Measurements from ENCODE around the gene GNPTG. TPM values are rescaled to one million over a fixed set of nuclear protein-coding genes. Genes with fewer than 3 reads are reported as not detected.

Gene GNPTG
- total RNA-seq, 2 donors from 2014 or later: 99.6 to 132 TPM

DNA sequence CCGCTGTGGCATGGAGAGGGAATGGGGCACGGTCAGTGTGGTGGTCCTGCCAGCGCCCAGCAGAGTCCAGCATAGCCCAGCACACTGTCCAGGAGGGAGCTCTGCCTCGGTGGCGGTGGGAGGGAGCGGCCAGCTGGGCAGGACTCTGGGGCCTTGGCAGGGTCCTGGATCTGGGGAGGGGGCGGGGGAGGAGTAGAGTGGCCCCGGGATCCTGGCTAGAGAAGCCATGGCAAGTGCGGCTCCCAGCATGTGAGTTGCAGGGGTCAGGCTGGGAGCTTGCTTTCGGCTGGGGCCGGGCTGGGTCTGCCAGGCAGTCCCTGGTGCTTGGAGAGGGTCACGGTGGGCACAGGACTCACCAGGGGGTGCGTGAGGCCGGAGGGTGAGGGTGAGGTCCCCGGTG is 3.9 kb downstream of the GNPTG start:
- intact Hi-C loops (cut with DNase I): loop anchor here (5.0 kb wide), 1 partner anchor 52 kb away; no protein-coding TSS in a partner anchor
- Histone ChIP-seq H3K4me3 (no peak overlapping the region), H3K27ac (no peak overlapping the region), H3K36me3 (no peaks in the 10 kb centered on the region), H3K4me1 (replicated peaks) (peaks cover 10% of the 10 kb centered on the region), H3K9me3 (no peaks in the 10 kb centered on the region), H3K27me3 (replicated peaks; ENCODE audit: insufficient read depth) (no peaks in the 10 kb centered on the region)
- no peak for TF ChIP-seq POLR2A (IDR thresholded peaks at IDR 0.05)
- TF ChIP-seq POLR2AphosphoS5 (IDR thresholded peaks at IDR 0.05): no peak
- TF ChIP-seq, protein P1, sequence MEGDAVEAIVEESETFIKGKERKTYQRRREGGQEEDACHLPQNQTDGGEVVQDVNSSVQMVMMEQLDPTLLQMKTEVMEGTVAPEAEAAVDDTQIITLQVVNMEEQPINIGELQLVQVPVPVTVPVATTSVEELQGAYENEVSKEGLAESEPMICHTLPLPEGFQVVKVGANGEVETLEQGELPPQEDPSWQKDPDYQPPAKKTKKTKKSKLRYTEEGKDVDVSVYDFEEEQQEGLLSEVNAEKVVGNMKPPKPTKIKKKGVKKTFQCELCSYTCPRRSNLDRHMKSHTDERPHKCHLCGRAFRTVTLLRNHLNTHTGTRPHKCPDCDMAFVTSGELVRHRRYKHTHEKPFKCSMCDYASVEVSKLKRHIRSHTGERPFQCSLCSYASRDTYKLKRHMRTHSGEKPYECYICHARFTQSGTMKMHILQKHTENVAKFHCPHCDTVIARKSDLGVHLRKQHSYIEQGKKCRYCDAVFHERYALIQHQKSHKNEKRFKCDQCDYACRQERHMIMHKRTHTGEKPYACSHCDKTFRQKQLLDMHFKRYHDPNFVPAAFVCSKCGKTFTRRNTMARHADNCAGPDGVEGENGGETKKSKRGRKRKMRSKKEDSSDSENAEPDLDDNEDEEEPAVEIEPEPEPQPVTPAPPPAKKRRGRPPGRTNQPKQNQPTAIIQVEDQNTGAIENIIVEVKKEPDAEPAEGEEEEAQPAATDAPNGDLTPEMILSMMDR (IDR thresholded peaks at IDR 0.05): no peak
- 72% methylated on average over 14 of the region's 15 CpGs for WGBS
- DNase-seq (ENCODE audit: low spot score): no peak

DNA sequence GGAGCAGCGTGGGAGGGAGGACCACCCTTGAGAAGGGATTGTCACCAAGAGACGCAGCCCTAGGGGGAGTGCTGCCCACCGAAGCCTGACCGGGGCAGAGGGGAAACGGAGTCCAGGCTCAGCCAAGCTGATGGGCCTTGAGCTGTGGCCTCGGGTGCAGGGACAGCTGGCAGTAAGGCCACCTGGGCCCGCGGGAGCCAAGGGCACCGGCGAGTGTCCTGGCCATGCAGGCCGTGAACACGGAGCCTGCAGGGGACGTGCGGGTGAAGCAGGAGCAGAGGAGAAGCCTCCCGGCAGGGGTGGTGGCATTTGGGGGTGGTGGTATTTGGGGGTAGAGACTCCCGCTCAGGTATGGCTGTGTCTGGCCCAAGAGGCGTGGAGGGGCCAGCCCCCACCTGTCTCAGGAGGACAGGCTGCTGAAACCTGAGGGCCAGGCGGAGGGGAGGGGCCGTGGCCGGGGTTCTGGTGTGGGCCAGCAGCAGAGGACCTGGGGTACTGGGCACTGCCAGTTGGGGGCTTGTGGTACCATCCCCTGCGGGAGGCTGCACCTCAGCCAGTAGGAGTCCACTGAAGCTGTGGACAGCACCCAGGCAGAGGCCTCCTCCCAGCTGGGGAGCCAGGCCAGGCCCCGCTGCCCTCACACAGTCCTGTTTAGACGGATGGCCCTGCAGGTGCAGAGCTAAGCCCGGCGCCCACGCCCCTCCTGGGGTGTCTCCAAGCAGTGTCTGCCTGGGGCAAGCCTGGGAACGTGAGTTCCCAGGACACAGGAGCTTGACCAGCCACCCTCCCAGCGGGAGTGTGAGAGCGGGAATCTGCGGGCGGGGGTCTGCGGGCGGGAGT is 4.5 kb downstream of the GNPTG start:
- peaks cover 5% of the 10 kb centered on the region for H3K4me1 ChIP-seq (replicated peaks)
- 79% methylated on average over 29 of the region's 33 CpGs for WGBS

DNA sequence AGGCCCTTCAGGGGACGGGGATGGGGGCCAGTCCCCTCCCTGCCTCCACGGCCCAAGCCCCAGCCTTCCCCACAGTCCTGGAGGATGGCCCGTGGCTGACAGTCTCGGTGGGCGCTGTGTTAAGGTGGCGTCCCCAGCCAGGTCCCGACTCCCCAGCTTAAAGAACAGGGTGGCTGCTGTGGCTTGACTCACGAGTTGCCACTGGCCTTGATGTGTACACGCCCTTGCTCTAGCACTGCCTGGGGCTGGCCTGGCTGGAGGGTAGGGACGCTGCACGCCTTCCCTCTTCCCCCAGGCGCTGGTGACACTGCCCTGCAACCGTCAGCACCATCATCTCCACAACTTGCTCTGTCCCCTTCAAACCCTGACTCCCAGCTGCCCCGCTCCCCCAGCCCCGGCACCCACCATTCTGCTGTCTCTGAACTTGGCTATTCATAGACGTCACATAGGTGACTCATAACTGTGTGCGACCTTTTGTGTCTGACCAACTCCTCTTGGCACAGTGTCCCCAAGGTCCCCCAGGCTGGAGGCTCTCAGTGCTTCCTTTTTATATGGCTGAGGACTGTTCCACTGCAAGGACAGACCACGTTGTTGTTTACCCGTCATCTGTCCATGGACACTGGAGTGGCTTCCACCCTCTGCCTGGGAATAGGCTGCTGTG is 6.3 kb downstream of the GNPTG start:
- no peak overlapping the region for H3K4me3 ChIP-seq
- intact Hi-C loops (cut with DNase I): loop anchor here (5.0 kb wide), 1 partner anchor 49 kb away; no protein-coding TSS in a partner anchor
- TF ChIP-seq, protein P1 (IDR thresholded peaks at IDR 0.05): no peak
- TF ChIP-seq POLR2A (IDR thresholded peaks at IDR 0.05): no peak
- TF ChIP-seq POLR2AphosphoS5 (IDR thresholded peaks at IDR 0.05): no peak
- H3K27me3 ChIP-seq (replicated peaks; ENCODE audit: insufficient read depth): no peaks in the 10 kb centered on the region
- 82% methylated on average over 19 of the region's 19 CpGs for WGBS
- no peaks in the 10 kb centered on the region for H3K9me3 ChIP-seq
- H3K36me3 ChIP-seq: peaks cover 0 to 10% of the 10 kb centered on the region in 2 donors
- H3K4me1 ChIP-seq (replicated peaks): no peaks in the 10 kb centered on the region
- DNase-seq (ENCODE audit: low spot score): no peak
- no peak overlapping the region for H3K27ac ChIP-seq

More for the DNA sequence above, 4.5 kb downstream of the GNPTG start:
- Histone ChIP-seq H3K36me3 (no peaks in the 10 kb centered on the region), H3K9me3 (no peaks in the 10 kb centered on the region), H3K27ac (no peak overlapping the region), H3K4me3 (no peak overlapping the region), H3K27me3 (replicated peaks; ENCODE audit: insufficient read depth) (no peaks in the 10 kb centered on the region)
- TF ChIP-seq, protein P1 (IDR thresholded peaks at IDR 0.05): no peak
- TF ChIP-seq POLR2AphosphoS5 (IDR thresholded peaks at IDR 0.05) (no peak), POLR2A (IDR thresholded peaks at IDR 0.05) (no peak)
- no peak for DNase-seq (ENCODE audit: low spot score)
- intact Hi-C loops (cut with DNase I): loop anchor here (5.0 kb wide), 1 partner anchor 51 kb away; no protein-coding TSS in a partner anchor

DNA sequence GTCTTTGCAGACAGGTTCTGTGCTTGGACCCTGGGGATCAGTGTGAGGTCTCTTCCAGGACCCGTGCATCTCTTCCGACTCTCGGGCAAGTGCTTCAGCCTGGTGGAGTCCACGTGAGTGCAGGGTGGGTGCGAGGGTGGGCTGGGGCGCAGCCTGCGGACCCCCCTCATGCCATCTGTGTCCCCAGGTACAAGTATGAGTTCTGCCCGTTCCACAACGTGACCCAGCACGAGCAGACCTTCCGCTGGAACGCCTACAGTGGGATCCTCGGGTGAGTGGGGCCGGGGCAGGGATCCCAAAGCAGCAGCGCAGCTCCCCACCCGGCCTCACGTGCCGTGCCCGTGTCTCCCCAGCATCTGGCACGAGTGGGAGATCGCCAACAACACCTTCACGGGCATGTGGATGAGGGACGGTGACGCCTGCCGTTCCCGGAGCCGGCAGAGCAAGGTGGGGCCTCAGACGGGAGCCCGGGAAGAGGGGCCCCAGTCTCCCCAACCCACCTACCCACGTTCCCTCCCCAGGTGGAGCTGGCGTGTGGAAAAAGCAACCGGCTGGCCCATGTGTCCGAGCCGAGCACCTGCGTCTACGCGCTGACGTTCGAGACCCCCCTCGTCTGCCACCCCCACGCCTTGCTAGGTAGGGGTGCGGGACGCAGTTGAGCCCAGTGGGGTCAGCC is 10.1 kb downstream of the GNPTG start:
- intact Hi-C loops (cut with DNase I): loop anchor here (10.0 kb wide), 1 partner anchor 57 kb away; the partner anchor contains the start of gene UBE2I
- Histone ChIP-seq H3K36me3 (peaks cover 5 to 10% of the 10 kb centered on the region in 2 donors), H3K9me3 (no peaks in the 10 kb centered on the region), H3K27me3 (replicated peaks; ENCODE audit: insufficient read depth) (no peaks in the 10 kb centered on the region), H3K27ac (no peak overlapping the region), H3K4me3 (no peak overlapping the region), H3K4me1 (replicated peaks) (no peaks in the 10 kb centered on the region)
- no peak for TF ChIP-seq POLR2AphosphoS5 (IDR thresholded peaks at IDR 0.05)
- 88% methylated on average over 43 of the region's 43 CpGs for WGBS
- no peak for DNase-seq (ENCODE audit: low spot score)

DNA sequence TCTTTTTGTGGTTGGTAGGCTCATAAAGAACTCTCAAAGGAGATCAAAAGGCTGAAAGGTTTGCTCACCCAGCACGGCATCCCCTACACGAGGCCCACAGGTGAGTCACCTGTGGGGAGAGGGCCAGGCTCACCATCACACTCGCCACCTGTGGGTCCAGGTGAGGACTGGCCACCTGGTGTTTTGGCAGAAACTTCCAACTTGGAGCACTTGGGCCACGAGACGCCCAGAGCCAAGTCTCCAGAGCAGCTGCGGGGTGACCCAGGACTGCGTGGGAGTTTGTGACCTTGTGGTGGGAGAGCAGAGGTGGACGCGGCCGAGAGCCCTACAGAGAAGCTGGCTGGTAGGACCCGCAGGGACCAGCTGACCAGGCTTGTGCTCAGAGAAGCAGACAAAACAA is 11.1 kb downstream of the GNPTG start:
- intact Hi-C loops (cut with DNase I): loop anchor here (10.0 kb wide), 1 partner anchor 58 kb away; the partner anchor contains the start of gene UBE2I
- Histone ChIP-seq H3K4me1 (replicated peaks) (peaks cover 2% of the 10 kb centered on the region), H3K36me3 (peaks cover 5 to 10% of the 10 kb centered on the region in 2 donors), H3K9me3 (no peaks in the 10 kb centered on the region), H3K27ac (no peak overlapping the region), H3K27me3 (replicated peaks; ENCODE audit: insufficient read depth) (no peaks in the 10 kb centered on the region), H3K4me3 (no peak overlapping the region)
- no peak for DNase-seq (ENCODE audit: low spot score)
- 86% methylated on average over 11 of the region's 11 CpGs for WGBS
- no peak for TF ChIP-seq POLR2AphosphoS5 (IDR thresholded peaks at IDR 0.05)
- TF ChIP-seq POLR2A (IDR thresholded peaks at IDR 0.05): no peak
- TF ChIP-seq, protein P1 (IDR thresholded peaks at IDR 0.05): no peak
